T-helper 2 cell treated with Interferon-gamma antibody and Interleukin-4, amounts not matched to agents 5 μg/mL and 100 μg/mL, for 36 hours (primary cell): ENCODE measurements around the gene GSTA4.
"Not testable (repeated sequence)": the region's sequence is repeated elsewhere in the genome, so short reads cannot be mapped to it uniquely, and the experiment has no call there.

Source experiments
- DNase-seq: peaks from one replicate; pipeline ENCODE4 v3.0.0; 2021; ENCODE audit warnings: low spot score
- H3K27ac Mint-ChIP-seq: one replicate; pipeline ENCODE4 v1.8.0; 2021; ENCODE audit warnings: mild to moderate bottlenecking, mixed read lengths
- H3K27me3 Mint-ChIP-seq: one replicate; pipeline ENCODE4 v1.8.0; 2021; ENCODE audit warnings: low read depth, mixed read lengths
- H3K36me3 Mint-ChIP-seq: one replicate; pipeline ENCODE4 v1.8.0; 2021; ENCODE audit warnings: low read depth, mixed read lengths
- H3K4me1 Mint-ChIP-seq: one replicate; pipeline ENCODE4 v1.8.0; 2021; ENCODE audit warnings: low read depth, mixed read lengths
- H3K4me3 Mint-ChIP-seq: one replicate; pipeline ENCODE4 v1.8.0; 2022; ENCODE audit warnings: mild to moderate bottlenecking, moderate library complexity, mixed read lengths
- H3K9me3 Mint-ChIP-seq: one replicate; pipeline ENCODE4 v1.8.0; 2021; ENCODE audit warnings: mixed read lengths

Gene GSTA4

GRCh38 chr6:52976591-52977035 lies 18.5 kb downstream of the GSTA4 start:
- Mint-ChIP-seq H3K36me3 (no peaks in the 10 kb centered on the region), H3K27me3 (no peaks in the 10 kb centered on the region), H3K27ac (no peak overlapping the region), H3K9me3 (no peaks in the 10 kb centered on the region), H3K4me3 (no peak overlapping the region), H3K4me1 (peaks cover 29% of the 10 kb centered on the region)
- peak; percentile 63 for DNase-seq

DNA sequence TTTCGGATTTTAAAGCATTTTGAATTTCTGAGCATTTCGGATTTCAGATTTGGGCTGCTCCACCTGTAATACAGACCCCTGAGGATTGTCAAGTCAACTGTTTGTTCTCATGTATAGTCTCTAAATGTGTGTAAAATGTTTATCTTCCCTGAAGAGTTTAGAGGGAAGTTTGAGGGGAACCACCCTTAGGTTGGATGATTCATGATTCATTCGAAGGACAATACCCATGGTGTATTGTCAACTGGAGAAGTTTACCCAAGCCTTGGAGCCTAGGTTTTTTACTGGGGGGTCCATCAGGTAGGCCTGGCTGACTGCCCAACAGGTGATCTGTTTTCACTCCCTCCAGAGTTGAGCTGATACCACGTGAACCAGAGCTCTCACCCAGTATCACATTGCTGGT lies 18.9 kb downstream of the GSTA4 start:
- no peak for DNase-seq
- Mint-ChIP-seq H3K27me3 (no peaks in the 10 kb centered on the region), H3K9me3 (no peaks in the 10 kb centered on the region), H3K36me3 (no peaks in the 10 kb centered on the region), H3K4me3 (no peak overlapping the region), H3K27ac (no peak overlapping the region), H3K4me1 (peaks cover 26% of the 10 kb centered on the region)

GRCh38 chr6:52975580-52975979 lies 19.5 kb downstream of the GSTA4 start:
- no peak for DNase-seq
- H3K9me3 Mint-ChIP-seq: no peaks in the 10 kb centered on the region
- H3K27me3 Mint-ChIP-seq: no peaks in the 10 kb centered on the region
- H3K4me3 Mint-ChIP-seq: no peak overlapping the region
- H3K4me1 Mint-ChIP-seq: peaks cover 24% of the 10 kb centered on the region
- no peaks in the 10 kb centered on the region for H3K36me3 Mint-ChIP-seq
- H3K27ac Mint-ChIP-seq: no peak overlapping the region

- no peaks in the 10 kb centered on the region for H3K36me3 Mint-ChIP-seq
- no peaks in the 10 kb centered on the region for H3K27me3 Mint-ChIP-seq
- H3K4me1 Mint-ChIP-seq: peaks cover 18% of the 10 kb centered on the region
Observed at GRCh38 chr6:52972989-52973388, 22.1 kb downstream of the GSTA4 start.

GRCh38 chr6:52969359-52969758 lies 25.7 kb downstream of the GSTA4 start:
- H3K4me3 Mint-ChIP-seq: no peak overlapping the region
- H3K27me3 Mint-ChIP-seq: no peaks in the 10 kb centered on the region
- no peaks in the 10 kb centered on the region for H3K36me3 Mint-ChIP-seq
- H3K9me3 Mint-ChIP-seq: no peaks in the 10 kb centered on the region
- DNase-seq: no peak
- H3K27ac Mint-ChIP-seq: no peak overlapping the region
- peaks cover 4% of the 10 kb centered on the region for H3K4me1 Mint-ChIP-seq

More at GRCh38 chr6:52972989-52973388, 22.1 kb downstream of the GSTA4 start:
- Mint-ChIP-seq H3K27ac (no peak overlapping the region), H3K9me3 (no peaks in the 10 kb centered on the region), H3K4me3 (no peak overlapping the region)
- DNase-seq: no peak

DNA sequence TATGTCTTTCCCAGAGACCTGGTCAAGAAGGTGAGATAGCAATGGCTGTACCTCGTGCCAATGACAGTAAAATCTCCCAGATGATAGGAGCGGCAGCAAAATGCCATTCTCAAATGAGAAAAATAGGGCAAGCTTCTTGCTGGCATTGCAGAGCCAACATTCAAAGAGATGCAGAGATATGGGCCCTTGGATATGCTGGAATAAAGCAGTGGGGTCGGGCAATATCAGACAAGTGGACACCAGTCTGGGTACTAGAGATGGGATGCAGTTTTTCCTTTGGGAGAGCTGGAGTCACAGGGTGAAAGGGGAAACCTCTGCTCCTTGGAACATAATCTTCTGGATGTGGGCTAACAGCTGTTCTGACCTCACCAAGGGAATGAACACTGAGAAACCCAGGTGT lies 29.0 kb downstream of the GSTA4 start:
- no peak overlapping the region for H3K27ac Mint-ChIP-seq
- no peaks in the 10 kb centered on the region for H3K36me3 Mint-ChIP-seq
- DNase-seq: no peak
- H3K27me3 Mint-ChIP-seq: no peaks in the 10 kb centered on the region
- H3K4me3 Mint-ChIP-seq: no peak overlapping the region
- no peaks in the 10 kb centered on the region for H3K9me3 Mint-ChIP-seq
- no peaks in the 10 kb centered on the region for H3K4me1 Mint-ChIP-seq

DNA sequence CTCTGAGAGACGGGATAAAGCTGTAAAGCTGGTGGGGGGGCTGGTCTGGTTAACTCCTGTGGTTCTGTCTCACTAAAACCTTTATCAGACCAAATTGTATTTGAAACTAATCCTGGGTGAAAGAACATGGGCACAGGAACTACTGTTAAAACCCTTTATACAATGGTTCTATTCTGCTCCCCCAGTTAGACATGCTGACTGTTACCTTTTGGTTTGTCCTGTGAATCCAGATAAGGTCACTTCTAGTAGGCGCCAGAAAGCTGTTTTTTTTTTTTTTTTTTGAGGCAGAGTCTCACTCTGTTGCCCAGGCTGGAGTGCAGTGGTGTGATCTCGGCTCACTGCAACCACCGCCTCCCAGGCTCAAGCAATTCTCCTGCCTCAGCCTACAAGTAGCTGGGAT lies 29.7 kb downstream of the GSTA4 start:
- H3K4me1 Mint-ChIP-seq: no peaks in the 10 kb centered on the region
- H3K36me3 Mint-ChIP-seq: no peaks in the 10 kb centered on the region
- H3K4me3 Mint-ChIP-seq: no peak overlapping the region
- peaks cover 2% of the 10 kb centered on the region for H3K27me3 Mint-ChIP-seq
- no peak overlapping the region for H3K27ac Mint-ChIP-seq
- DNase-seq: no peak
- H3K9me3 Mint-ChIP-seq: no peaks in the 10 kb centered on the region

- Mint-ChIP-seq H3K4me1 (no peaks in the 10 kb centered on the region), H3K27me3 (peaks cover 5% of the 10 kb centered on the region), H3K4me3 (no peak overlapping the region), H3K36me3 (no peaks in the 10 kb centered on the region), H3K27ac (no peak overlapping the region), H3K9me3 (no peaks in the 10 kb centered on the region)
- DNase-seq: no peak
Observed at GRCh38 chr6:52964318-52964717, 30.8 kb downstream of the GSTA4 start.

- H3K4me1 Mint-ChIP-seq: no peaks in the 10 kb centered on the region
- no peak overlapping the region for H3K4me3 Mint-ChIP-seq
- no peak for DNase-seq
- no peaks in the 10 kb centered on the region for H3K9me3 Mint-ChIP-seq
- H3K27ac Mint-ChIP-seq: no peak overlapping the region
- H3K36me3 Mint-ChIP-seq: no peaks in the 10 kb centered on the region
- H3K27me3 Mint-ChIP-seq: peaks cover 5% of the 10 kb centered on the region
Observed at GRCh38 chr6:52962701-52963100, 32.4 kb downstream of the GSTA4 start.

DNA sequence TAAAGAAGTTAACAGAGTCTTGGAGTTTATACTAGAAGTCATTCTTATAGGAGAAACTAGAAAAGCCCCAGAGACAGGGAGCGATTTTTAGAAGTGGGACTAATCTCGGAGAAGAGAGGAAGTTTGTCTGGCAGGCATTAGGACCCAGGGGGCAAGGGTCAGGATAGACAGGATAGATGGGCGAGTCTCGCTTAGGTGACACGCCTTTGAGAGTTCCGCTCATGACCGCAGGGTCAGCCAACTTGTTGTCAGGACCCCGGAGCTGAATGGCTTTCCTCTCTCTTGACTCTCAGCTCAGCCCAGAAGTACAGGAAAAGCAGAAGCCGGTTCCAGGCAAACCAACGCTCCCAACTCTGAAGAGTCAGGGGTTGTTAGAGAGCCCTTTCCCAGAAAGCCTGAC lies 34.1 kb downstream of the GSTA4 start:
- H3K4me3 Mint-ChIP-seq, H3K27me3 Mint-ChIP-seq, H3K27ac Mint-ChIP-seq, H3K4me1 Mint-ChIP-seq, H3K9me3 Mint-ChIP-seq, DNase-seq, H3K36me3 Mint-ChIP-seq: not testable (repeated sequence)

DNA sequence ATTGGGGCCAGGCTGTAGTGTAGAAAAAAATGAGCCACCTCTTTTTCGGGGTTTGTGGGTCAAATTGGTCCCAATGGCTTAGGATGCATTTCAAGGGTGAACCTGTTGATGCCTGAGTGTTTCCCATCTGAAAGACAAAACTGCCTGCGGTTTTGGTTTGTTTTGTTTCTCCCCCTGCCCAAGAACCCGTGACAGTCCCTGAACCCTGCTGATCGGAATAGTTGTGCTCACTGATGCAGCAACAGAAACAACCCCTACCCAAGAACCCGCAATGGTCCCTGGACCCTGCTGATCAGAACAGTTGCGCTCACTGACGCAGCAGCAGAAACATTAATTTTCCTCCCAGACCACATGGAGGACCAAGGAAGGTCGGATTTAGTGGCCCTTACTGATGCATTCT lies 34.9 kb downstream of the GSTA4 start:
- H3K9me3 Mint-ChIP-seq, H3K4me3 Mint-ChIP-seq, H3K27ac Mint-ChIP-seq, H3K27me3 Mint-ChIP-seq, DNase-seq, H3K36me3 Mint-ChIP-seq, H3K4me1 Mint-ChIP-seq: not testable (repeated sequence)

DNA sequence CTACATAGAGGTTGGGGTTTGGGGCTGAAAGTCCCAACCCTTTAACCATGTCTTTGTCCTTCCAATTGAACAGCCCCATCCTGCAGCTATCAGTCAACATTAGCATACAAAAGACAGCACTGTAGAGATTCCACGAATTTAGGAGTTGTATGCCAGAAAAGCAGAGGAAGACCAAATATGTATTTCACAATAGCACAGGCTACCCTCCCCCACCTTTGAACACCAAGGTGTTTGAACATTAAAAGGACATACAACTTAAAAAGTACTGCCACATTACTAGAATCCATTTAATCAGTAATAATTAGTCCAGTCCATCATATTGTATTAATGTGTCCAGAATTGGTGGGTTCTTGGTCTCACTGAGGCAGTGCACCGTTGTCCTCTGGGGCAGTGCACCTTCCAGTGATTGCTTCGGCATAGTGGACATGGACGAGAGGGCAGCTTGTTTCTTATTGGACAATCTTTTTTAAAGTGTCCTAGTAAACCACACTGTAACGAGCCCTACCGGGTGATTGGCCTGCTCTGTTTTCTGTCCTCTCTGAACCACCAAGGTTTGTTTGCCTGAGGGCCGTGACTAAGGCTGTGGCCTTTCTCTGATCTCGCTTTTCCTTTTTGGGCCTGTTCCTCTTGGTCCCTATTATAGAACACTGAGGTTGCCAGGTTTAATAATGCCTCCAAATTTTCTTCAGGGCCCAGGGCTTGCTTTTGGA lies 36.4 kb downstream of the GSTA4 start:
- DNase-seq: no peak
- Mint-ChIP-seq H3K4me1 (no peaks in the 10 kb centered on the region), H3K4me3 (no peak overlapping the region), H3K9me3 (no peaks in the 10 kb centered on the region), H3K27ac (no peak overlapping the region), H3K36me3 (no peaks in the 10 kb centered on the region), H3K27me3 (peaks cover 7% of the 10 kb centered on the region)

- H3K4me3 Mint-ChIP-seq: no peak overlapping the region
Observed at GRCh38 chr6:52955871-52956270, 39.2 kb downstream of the GSTA4 start.

DNA sequence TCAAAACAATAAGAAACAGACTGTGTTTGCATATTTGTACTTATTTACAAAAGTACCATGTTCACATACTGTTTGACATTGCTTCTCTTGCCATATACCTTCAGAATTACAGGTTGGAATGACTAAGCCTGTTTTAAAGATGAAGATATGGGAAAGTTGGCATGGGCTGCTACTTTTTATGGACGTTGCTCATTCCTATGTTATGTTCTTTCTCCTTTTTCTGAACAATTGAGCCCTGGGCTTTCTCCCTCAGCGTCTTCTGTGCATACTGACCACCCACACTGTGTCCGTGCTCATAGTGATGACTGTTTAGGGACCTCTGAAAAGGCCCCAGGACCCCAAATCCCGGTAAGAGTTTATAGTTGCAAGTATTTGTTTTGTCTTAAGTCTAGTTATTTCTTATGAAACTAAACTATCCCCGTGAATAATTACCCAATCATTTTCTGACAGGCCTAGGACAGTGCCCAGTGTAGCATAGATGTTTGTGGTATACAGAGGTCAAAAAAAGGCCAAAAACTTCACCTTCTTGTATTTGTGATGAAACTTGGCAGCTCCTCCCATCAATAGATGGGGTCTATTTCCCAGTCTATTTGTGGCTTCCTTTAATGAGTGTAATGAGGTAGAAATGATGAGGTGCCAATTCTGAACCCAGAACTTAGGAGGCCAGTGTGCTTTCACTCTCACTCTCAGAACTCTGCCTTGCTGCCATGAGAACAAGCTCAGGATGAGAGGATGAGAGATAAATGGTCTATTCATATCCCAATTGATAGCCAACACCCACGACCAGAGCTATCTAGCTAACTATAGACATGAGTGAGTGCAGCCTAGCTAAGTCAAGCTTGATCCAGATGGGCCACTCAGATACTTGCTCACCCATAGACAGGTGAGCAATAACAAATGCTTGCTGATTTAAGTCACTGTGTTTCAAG lies 40.9 kb downstream of the GSTA4 start:
- DNase-seq: no peak

More at GRCh38 chr6:52955871-52956270, 39.2 kb downstream of the GSTA4 start:
- H3K36me3 Mint-ChIP-seq: no peaks in the 10 kb centered on the region
- no peak for DNase-seq
- no peak overlapping the region for H3K27ac Mint-ChIP-seq
- no peaks in the 10 kb centered on the region for H3K9me3 Mint-ChIP-seq
- H3K27me3 Mint-ChIP-seq: peaks cover 7% of the 10 kb centered on the region
- no peaks in the 10 kb centered on the region for H3K4me1 Mint-ChIP-seq

More for the DNA sequence above, 40.9 kb downstream of the GSTA4 start:
- no peaks in the 10 kb centered on the region for H3K9me3 Mint-ChIP-seq
- H3K27ac Mint-ChIP-seq: no peak overlapping the region
- no peaks in the 10 kb centered on the region for H3K4me1 Mint-ChIP-seq
- peaks cover 10% of the 10 kb centered on the region for H3K27me3 Mint-ChIP-seq
- H3K4me3 Mint-ChIP-seq: no peak overlapping the region
- H3K36me3 Mint-ChIP-seq: no peaks in the 10 kb centered on the region
